NCI-H1417 treated with DMSO at 0.1 percent for 48 hours (cell line): ENCODE measurements around the gene TMEM135.

Experiments
- DNase-seq: peaks from one replicate; lab custom pipeline; 2025; lab: John Stamatoyannopoulos, UW

TMEM135 gene

DNA sequence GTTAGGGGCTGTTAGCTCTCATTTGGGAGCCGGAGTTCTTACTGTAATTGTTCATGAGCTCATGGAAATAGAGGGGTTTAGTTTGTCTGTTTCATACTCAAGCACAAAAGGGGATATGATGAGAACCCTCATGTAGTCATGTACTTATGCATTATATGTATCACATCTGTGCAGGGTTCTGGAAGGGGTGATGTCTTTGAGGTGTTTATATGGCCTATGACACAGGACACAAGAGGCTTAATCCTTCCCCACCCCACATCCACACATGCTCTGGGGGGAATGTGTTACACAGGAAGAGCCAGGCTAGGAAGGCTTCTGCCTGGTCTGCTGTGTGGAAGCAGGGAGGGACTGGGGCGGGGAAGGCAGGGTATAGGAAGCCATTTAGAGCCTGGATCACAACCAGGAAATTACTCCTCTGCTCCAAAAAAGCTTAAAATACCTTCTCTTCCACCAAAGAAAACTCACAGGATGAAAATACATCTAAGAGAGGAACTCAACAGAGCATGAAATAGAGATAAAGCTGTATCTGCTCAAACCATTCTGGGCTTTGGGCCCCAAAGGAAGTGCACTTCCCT lies 316.1 kb downstream of the TMEM135 start:
- no peak for DNase-seq

DNA sequence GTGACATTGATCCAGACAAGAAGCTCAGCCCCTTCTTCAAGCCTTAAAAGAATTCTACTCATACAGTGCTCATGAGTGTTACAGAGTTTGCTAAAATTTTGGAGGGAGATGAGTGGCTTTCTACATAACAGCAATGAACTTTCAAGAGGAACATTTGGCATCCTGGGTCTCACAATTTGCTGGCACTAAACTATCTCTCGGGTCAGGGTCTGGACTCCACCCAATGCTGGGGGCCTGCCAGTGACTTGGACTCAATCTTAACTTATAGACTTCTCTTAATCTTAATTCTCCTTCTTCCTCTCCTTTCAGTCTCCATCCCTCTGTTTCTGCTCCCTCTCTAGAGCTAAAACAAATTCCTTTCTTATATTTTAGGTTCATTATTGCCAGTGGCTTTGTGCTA lies 317.9 kb downstream of the TMEM135 start:
- DNase-seq, result no peak

DNA sequence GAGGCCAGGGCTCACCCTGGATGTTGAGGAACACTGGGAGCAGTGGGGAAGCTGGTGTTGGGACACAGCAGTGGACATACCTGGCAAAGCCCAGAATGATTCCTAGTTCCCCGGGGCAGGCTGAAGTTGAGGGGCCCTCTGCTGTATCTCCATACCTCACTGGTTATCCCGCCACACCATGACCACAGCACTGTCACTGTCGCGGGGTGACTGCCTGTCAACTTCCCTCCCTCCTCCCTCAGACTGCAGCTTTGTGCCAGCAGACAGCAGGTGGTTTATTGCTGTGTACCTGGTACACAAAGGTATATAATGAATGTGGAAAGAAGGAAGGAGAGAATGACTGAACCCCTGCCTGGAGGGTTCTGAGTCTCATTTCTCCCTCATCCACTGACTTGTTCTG lies 318.7 kb downstream of the TMEM135 start:
- no peak for DNase-seq

DNA sequence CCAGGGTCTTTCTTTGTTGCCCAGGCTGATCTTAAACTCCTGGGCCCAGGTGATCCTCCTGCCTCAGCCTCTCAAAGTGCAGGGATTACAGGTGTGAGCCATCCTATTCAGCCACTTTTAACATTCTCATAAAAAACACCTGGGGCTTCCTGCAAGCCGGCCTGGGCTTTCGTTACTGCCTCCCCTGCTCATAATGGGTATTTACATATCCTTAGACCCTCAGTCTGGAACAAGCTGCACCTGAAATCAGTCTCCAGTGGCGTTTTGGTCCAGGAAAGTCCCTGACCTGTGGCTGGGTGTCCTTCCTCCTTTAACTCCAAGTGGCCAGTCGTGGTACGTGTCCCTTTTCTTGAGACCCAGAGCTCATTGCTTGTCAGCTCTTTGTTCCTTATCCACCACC lies 320.7 kb downstream of the TMEM135 start:
- DNase-seq, result no peak

DNA sequence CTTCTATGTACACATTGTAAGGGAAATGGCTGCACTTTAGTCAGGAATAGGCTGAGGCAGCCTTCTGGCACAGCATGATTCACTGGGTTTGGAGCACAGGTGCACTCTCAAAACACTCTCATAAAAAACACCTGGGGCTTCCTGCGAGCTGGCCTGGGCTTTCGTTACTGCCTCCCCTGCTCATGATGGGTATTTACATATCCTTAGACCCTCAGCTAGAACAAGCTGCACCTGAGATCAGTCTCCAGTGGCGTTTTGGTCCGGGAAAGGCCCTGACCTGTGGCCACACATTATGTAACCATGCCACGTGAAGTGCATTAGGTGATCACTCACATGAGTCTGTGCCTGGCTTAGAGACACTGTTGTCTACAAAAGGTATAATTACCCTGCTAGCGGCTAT lies 321.7 kb downstream of the TMEM135 start:
- DNase-seq, result peak; percentile 60

DNA sequence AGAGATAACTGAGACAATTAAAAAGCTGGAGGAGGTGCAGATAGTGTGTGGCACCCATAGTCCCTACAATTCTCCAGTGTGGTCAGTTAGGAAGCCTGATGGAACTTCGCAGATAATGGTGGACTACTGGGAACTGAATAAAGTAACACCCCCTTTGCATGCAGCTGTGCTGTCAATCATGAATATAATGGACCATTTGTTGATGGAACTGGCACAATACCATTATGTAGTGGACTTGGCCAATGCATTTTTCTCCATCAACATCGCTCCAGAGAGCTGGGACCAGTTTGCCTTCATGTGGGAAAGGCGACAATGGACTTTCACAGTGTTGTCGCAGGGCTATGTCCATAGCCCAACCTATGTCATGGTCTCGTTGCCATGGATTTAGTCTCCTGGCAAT lies 324.2 kb downstream of the TMEM135 start:
- no peak for DNase-seq

DNA sequence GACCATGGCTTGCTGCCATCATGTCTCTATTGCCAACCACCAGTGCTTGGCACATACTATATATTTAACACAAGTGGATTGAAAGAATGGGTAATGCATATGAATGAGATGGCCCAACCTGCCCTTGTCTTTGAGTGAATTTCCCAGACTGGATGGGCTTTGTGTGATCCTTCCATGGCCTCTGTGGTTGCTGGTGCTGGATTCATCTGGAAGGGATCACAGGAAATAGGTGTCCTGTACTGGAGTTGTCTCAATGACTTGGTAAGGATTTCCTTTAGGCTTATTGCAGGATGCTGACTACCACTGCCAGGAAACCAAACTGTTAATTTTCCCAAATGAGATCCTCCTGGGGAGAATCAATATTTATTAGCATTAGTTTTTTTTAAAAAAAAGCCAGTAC lies 328.6 kb downstream of the TMEM135 start:
- no peak for DNase-seq

DNA sequence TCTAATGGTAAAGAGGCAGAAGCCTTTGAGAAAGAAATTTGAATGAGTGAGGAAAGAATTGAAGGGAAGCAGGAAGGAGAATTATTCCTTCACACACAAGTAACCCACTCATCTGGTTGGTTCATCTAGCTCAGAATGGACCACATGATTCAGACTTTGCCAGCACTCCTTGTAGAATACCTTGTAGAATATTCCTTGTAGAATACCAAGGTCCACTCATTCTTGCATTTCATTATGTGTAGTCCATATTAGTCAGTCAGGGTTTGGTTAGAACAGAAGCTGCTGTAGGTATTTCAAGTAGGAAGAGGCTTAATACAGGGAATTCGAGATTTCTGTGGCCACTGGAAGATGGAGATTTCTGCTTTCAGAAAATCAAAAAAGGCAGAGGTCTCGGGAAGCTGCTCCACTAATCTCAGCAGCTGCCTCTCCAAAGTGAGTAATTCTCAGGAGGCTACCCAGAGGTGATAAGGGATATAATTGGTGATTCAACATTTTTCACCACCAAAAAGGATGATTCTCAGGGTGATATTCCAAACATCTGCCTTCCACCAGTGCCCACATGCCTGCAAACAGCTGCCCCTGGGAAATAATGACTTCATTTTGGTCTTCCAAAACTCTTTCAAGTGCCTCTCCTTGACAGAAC lies 329.1 kb downstream of the TMEM135 start:
- DNase-seq, result no peak

DNA sequence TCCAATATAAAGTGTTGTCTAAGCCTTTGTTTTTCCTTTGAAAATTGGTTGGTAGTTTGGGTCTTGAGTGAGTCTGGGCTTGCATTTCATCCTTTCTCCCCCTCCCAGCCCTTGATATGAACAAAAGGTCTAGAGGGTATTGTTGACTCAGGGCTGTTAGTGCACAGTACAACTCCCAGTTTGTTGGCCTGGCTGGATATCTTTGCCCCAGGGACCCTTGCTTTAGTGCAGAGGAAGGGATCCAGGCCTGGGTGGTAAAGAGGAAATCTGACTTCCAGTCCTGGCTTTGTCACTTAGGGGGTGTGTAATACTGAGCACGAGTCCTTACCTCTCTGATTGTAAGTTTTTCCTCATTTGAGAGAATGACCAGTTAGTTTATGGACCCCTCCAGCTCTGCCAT lies 330.4 kb downstream of the TMEM135 start:
- no peak for DNase-seq

DNA sequence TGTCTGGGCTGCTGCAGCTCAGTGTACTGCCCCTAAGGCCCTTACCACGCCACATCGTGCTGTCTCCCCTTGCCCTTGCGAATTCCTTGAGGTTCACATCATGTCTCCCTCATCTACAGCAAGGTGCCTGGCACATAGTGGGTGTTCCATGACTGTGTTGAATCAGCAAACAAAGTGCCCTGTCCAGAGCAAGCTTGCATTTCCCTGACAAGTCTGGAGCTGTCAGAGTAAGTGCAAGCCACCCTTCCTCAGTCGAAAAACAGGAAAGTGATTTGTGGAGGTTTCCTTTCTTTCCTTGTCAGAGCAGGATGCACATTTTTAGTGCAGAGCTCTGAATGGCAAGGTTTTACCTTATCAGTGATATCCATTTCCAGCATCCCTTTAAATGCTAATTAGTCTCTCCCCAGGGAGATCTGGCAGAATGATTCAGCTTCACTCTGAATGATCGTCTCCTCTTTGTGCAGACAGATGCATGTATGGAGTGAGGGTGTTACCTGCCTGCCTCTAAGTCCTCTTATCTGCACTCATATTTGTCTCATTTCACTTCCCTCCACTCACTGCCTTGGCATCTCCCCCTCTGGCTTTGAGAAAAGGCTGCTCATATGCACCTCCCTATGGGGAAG lies 331.2 kb downstream of the TMEM135 start:
- no peak for DNase-seq

DNA sequence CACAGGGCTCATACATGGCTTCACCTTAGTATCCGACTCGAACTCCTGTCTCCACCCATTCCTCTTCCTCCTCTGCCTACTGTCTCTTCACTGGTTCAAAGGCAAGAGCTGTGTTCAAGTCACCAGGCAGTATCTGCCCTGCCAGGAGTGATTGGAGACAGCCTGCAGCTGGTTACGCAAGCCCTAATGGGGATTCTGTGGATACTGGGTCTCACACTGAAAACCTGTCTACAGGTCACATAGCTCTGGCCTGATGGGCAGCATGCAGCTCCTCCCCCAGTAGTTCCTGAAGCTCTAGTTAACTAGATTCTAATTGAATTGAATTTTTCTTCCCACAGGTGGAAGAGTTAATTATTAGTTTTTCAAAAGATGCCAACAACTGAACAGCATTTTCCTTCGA lies 332.2 kb downstream of the TMEM135 start:
- no peak for DNase-seq

DNA sequence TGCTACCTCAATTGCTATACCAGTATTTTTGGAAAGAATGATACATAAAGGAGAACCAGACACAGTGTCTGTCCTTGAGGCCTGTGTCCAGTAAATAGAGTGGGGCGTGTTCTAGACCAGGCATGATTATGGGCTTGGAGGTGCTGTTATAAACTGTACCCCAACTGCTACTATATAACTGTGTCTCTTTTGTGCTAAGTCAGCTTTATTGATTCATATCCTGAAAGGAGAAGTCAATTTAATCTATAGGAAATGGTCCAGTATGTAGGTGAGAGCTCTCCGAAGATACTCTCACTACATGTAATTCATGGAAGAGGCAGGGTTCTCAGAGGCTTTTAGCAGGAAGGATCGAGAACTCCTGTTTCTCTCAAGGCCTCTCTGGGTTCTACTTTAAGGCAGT lies 334.3 kb downstream of the TMEM135 start:
- no peak for DNase-seq
